HG02623 (cell line): ENCODE data around the gene IL20.

Experiments
- ATAC-seq: cut with Tn5 transposase; IDR thresholded peaks from one replicate; pipeline ENCODE4 v1.9.1; 2021; ENCODE audit warnings: moderate library complexity; ENCODE audit not compliant: unreplicated experiment

Gene IL20

GRCh38 chr1:206873603-206874188 lies 8.3 kb downstream of the IL20 start:
- ATAC-seq = no peak

DNA sequence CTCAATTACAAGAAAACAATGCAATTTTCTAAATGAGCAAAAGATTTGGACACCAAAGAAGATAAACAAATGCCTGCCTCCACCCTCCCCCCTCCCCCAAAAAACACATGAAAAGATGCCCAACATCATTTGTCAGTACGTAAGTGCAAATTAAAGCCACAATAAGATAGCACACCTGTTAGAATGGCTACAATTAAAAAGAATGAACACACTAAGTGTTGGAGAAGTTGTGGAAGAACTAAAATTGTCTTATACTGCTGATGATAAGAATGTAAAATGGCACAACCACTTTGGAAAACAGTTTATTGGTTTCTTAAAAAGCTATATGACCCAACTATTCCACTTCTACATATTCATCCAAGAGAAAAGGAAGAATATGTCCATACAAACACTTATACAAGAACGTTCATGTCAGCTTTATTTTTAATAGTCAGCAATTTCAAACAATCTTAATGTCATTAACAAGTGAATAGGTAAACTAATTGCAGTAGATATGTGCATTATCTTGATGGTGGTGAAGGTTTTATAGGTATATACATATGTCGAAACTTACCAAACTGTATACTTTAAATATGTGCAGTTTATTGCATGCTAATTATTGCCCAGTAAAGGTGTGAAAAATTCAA lies 10.4 kb downstream of the IL20 start:
- no peak for ATAC-seq

- no peak for ATAC-seq
Observed at GRCh38 chr1:206878456-206878855, 13.0 kb downstream of the IL20 start.

DNA sequence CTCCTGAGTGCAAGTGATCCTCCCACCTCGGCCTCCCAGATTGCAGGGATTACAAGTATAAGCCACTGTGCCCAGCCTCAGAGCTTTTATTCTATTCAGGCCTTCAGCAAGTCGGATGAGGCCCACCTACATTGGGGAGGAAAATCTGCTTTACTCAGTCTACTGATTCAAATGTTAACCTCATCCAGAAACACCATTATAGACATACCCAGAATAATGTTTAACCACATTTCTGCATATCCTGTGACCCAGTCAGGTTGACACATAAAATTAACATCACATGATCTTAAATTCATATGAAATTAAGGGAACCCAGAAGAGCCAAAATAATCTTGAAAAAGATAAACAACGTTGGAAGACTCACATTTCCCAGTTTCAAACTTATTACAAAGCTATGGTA lies 14.9 kb downstream of the IL20 start:
- ATAC-seq = no peak

DNA sequence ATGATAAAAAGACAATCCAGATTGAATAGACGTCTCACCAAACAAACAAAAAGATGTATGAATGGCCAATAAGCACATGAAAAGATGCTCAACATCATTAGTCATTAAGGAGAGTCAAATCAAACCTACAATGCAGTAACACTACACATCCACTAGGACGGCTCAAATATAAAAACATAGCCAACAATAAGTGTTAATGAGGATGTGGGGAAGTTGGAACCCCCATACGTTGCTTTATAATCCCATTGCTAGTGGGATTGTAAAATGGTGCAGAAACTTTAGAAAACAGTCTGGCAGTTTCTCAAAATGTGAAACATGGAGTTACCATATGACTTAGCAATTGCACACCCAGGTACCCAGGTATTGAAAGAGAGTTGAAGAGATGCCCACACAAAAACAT lies 17.1 kb downstream of the IL20 start:
- no peak for ATAC-seq

DNA sequence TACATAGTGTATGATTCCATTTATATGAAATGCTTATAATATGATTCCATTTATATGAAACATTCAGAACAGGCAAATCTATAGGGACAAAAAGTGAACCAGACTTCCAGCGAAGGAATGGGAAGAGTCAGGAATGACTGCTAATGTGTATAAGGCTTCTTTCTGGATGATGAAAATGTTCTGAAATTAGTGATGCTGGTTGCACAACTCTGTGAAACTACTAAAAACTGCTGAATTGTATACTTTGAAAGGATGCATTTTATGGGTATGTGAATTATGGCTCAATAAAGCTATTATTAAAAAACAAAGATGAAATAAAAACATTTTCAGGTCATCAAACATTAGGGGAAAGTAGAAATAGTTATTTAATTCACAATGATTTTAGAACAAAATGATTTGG lies 17.7 kb downstream of the IL20 start:
- no peak for ATAC-seq

DNA sequence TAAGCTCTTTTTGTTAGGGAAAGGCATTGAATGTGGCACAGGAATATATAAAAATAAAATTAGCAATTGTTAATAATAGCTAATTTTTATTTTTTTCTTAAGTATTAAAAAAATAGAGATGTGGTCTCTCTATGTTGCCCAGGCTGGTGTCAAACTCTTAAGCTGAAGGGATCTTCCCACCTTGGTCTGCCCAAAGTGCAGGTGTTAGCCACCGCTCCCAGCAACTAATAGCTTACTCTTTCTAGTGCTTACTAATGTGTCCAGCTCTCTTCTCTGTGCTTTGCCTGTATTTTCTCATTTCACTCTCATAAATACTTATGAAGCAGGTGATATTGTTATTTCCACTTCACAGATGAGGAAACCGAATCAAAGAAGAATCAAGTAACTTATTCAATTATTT lies 18.5 kb downstream of the IL20 start:
- no peak for ATAC-seq

GRCh38 chr1:206885341-206886060 lies 20.1 kb downstream of the IL20 start:
- no peak for ATAC-seq

GRCh38 chr1:206886831-206887230 lies 21.4 kb downstream of the IL20 start:
- ATAC-seq = no peak

DNA sequence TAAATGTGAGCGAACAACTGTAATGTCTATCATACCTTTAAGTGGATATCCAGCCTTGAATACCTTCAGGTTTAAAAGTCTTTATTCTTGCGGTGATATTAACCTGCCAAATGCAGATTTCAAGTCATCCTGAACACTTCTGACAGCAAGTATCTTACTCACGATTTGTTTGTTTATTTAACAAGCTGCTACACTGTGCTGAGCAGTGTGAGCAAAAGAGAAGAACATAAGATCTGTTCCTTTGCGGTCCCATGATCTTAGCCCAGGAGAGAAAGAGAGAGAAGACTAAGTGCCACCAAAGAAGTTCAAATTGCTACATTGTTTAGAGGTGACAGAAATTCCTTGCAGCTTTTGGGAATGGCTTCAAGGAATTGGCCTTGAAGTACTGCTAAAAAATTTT lies 22.3 kb downstream of the IL20 start:
- no peak for ATAC-seq

GRCh38 chr1:206890125-206891060 lies 25.0 kb downstream of the IL20 start:
- ATAC-seq = no peak

- ATAC-seq = no peak
Observed at GRCh38 chr1:206891412-206891811, 26.0 kb downstream of the IL20 start.

GRCh38 chr1:206892351-206892984 lies 27.0 kb downstream of the IL20 start:
- no peak for ATAC-seq

GRCh38 chr1:206893380-206893779 lies 28.0 kb downstream of the IL20 start:
- no peak for ATAC-seq

DNA sequence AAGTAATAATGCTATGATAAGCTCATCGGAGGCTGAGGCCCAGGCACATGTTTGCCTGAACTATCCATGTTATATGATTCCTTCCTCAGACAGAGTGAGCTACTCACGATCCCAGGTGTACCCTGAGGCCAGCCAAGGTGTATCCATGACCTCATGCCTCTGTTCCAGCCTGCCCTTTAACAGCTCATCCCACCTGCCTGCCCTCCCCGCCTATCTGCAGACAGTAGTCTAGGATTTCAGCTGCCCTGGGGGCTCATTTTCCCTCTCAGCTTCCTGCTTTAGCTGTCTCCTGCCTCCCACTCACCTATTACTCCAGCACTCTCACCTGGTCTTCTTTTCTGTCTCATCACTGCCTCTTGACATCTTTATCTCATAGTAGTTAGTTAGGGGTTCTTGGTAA lies 29.9 kb downstream of the IL20 start:
- ATAC-seq = no peak

- ATAC-seq = no peak
Observed at GRCh38 chr1:206895837-206896242, 30.4 kb downstream of the IL20 start.

DNA sequence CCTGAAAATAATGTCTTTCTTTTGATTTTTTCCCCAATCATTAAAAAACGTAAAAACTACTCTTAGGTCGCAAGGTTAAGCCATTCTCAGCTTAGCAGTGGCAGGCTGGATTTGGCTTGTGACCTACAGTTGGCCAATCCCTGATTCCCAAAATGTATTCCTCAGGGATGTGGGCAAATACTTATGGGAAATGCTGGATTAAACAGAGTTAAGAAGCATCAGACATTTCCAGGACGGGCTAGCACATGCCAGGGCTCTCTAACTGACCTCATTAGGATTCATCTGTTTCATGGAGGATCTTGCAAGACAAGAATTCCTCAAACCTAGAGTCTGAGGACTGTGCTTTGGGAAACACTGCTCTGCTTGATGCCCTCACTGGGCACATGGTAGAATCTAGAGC lies 30.8 kb downstream of the IL20 start:
- no peak for ATAC-seq

GRCh38 chr1:206897175-206897574 lies 31.8 kb downstream of the IL20 start, which contains the start of gene IL24:
Gene IL24, plus strand, starts transcription at chr1:206897443. Its CDS starts 390 bp downstream, at chr1:206897833.
- no peak for ATAC-seq

GRCh38 chr1:206898089-206898914 lies 32.9 kb downstream of the IL20 start:
- no peak for ATAC-seq

- no peak for ATAC-seq
Observed at GRCh38 chr1:206898915-206899431, 33.5 kb downstream of the IL20 start.
